EL (cell line): ENCODE data around the gene KCNIP1.

Experiments used
- DNase-seq: peaks from one replicate; pipeline ENCODE4 v3.0.0-alpha.2; 2016

KCNIP1 gene

DNA sequence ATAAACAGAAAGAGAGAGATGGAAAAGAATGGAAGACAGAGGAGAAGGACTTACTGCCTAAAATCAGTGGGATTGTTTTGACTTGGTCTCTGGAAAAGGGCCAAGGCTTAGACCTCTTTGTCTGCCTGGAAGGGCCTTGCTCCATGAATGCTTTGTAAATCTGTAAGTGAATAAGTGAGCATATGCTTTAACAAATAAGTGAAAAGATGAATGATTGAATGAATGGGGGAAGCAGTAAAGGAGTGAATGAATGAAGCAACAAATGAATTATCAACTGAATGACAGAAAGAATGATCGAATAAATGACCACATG, 5.5 kb downstream of the KCNIP1 start:
- DNase-seq: no peak

DNA sequence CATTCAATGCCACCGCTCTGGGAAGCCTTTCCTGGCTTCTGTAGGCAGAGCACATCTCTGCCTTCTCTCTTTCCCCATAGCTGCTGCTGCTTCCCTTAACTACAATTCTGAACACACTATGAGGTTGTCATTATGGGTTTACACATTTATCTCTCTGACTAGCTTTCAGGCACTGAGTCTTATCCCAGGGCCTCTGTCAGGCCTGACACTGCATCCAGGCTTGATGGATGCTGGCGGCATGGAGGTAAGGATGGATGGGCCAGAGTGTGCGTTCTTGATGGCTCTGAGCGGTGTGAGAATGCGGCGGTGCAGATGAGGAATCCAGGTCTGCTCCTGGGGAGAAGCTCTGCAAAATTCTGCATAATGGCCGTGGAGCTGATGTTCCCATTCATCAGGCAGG, 6.3 kb downstream of the KCNIP1 start:
- DNase-seq: no peak

DNA sequence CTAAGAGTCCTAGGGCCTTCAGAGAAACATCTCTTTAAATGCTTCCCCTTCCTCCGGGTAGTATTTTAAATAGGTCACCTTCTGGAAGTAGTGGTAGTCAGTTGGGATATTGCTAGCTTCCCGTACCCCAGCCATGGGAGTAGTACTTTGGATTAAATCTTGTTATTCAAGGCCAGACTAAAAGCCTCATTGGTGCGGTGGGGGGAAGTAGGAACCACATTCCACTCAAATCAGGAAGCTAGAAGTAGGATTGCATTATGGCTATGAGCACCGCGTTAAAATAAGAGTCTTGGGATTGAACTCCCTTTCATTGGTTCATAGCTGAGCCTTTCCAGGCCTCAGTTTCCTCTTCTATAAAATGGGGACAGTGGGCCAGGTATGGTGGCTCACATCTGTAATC, 6.7 kb downstream of the KCNIP1 start:
- no peak for DNase-seq

DNA sequence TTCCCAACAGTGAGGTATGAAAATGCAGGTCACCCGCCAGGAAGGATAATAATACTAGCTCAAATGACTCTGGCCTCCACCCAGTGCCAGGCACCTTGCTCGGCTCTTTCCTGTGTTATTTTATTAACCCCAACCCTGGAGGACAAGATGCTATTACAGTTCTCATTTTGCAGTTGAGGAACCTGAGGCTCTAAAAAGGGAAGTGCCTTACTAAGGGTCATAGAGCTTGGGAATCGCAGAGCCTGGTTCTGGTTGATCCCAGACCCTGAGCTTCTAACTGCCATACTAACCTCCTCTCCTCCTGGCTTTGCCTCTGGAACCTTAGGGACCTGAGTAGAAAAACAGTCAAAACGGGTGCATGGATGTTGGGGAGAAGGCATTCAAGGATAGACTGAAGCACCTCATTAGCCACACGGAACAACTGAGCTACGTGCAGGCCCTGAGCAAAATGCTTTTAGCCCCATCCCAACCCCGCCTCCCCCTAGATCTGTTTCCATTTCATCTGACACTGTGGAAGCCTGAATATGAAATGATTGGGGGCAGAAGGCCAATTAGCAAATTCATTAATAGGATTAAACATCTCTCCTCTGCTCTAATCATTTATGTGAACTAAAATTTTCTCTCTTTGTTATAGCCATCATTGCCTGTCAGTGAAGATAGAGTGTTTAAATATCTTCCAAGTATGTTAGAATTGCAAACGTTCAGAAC, 7.9 kb downstream of the KCNIP1 start:
- DNase-seq: no peak

DNA sequence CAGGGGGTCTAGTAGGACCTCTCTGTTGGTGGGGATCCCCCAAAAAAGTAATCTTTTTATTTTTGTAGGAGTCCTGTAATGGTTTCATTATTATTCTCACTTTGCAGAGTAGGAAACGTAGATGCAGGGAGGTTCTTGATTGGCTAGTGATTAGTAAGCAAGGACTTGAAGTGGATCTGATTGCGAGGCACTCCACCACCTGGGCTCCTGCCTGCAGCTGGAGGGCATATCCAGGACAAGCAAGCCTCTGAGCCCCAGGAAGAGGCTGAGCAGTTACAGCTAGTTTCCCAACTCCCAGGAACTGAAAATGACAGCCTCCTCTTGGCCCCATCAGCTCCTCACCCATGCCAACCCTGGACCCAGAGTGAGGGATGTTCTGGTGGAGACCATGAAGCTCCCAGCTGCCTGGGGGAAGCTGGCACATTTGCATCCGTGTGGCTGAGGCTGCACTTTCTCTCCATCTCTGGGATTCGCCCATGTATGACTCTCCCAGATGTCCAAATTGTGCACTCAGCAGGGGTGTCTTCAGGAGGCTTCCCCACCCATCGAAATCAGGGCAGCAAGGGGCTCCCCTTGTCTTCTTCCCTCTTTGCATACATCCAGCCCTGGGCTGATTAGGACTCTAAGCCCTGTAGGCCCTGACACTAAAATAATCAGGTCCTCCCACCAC, 10.2 kb downstream of the KCNIP1 start:
- no peak for DNase-seq

DNA sequence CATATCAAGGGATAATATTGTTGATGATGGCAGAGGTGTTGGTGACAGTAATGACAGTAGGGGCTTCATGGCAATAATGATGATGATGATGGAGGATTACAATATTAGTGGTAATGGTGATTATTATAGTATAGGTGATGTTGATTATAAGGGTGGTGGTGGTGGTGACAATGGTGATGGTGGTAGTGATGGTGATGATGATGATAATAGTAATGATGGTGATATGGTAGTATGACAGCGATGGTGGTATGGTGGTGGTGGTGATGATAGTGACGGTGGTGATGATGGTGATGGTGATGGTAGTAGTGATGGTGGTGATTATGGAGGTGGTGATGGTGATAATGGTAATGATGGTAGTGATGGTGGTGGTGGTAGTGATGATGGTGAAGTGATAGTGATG, 13.6 kb downstream of the KCNIP1 start:
- no peak for DNase-seq

DNA sequence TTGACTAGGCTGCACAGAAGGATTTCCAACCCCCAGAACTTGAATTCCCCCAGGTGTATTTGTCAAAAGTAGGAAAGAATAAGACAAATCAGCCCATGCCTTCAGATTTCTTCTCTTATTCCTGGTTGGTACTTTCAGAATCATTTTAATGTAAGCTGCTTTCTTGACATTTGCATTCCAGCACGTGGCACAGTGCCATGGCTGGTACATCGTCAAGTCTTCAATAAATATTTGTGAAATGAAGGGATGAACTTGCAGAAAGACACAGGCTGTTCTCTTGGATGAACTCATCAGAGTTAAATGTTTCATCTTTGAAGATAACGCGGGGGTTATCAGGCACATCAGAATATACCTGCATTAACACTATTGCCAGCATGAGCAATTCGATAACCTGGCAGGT, 14.5 kb downstream of the KCNIP1 start:
- DNase-seq: no peak

DNA sequence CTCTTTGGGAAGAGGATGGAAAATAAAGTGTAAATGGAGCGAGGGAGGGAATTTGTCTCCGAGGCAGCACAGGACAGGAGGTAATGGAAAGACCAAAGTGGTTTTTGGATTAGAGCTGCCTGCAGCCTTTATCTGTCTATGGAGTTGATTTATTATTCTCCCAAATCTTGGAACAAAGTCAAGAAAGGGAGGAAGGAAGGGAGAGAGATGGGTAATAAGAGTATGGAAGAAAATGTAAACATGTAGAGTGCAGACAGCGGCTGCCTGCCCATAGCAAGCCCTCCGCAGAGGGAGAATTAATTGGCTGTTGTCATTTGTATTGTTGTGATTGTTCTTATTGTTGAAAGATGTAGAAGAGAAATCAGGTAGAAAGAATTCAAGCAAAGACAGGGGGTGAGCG, 15.7 kb downstream of the KCNIP1 start:
- no peak for DNase-seq

DNA sequence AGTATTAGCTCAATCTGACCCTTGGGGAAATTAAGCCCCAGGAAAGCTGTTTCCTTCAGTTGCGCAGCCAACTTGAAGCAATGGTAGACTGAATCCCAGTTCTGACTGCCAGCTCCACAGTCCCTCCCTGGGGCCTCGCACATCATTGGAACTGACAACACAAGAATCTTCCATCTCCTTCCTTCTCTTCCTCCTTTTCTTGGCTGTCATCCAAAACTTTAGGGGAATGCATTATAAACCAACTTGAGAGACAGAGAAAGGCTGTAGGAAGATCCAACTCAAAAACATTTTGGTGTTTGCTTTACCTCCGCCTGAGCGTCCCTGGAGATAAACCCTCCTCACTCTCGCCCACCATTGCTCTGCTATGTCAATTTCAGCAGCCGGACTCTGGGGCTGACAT, 16.6 kb downstream of the KCNIP1 start:
- no peak for DNase-seq

DNA sequence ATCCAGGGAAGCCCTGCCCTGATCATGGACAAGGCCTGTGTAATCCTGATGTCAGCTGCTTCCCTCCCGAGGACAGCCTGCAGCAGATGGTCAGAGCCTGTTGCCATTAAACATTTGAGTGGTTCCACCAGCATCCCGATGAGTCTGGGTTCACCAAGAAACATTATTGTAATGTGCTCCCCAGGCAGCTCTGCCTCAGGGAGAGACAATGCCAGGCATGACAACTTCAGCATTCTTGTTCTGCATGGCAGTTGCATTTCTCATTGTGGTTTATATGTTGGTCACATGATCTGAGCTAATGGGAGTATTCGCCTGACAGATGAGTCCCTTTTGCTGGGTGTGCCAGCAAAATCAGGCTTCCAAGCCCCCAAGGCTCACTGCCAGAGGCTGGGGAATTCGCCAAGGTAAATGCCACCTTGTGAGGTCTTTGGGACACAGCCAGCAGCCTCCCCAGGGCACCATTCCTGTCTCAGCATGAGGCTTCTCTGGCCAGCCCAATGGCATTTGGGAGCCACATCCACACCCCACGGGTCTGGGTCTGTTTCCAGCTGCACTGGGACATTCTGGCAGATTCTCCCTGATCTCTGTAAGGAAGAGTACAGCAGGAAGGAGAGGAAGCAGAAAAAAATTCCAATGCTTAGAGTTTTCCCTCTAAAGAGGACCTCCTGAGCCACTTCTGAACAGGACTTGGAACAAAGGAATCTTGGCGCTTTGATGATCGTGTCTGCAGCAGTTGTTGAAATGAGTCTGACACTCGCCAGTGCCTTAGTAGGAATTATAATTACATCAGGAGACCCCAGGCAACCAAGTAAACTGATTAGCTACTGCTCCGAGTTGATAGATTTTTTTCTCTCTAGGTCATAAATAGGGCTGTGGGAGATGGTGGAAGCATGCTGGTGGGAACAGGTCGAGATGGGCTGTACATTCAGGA, 18.7 kb downstream of the KCNIP1 start:
- DNase-seq: peak; percentile 82

DNA sequence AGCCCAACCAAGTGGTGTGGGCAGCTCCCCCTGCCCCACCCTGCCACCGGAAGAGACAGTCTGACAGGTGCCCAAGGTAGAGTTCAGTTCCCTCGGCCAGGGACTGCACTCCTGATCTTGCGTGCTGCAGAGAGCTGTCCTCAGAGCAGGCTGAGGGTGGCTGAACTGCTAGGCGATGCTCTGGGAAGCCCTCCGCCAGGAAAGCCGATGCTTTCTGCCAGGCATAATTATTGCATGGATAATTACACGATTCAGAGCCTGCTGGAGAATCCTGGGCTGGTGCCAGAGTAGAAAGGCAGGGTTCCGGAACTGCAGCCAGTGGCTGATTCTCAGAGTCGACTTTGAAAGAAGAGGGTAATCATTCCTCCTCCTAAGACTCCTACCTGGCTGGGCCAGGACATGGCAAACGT, 19.3 kb downstream of the KCNIP1 start:
- no peak for DNase-seq

DNA sequence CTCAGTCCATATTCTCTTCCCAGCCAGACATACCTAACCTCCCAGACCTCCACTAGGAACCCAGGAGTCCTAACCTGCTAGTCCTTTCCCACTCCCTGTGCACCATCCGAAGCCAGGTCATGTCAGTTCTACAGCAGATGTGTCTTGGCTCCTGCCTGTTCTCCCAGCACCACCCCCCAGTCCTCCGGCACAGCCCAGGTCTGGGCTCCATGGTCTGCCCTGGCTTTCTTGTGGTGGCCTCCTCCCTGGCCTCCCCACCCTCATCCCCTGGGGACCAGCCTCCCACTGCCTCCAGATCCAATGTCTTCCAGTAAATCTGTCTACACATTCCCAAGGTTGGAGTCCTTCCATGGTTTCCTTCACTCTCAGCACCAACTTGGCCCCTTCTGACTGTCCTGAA, 20.0 kb downstream of the KCNIP1 start:
- DNase-seq: no peak

DNA sequence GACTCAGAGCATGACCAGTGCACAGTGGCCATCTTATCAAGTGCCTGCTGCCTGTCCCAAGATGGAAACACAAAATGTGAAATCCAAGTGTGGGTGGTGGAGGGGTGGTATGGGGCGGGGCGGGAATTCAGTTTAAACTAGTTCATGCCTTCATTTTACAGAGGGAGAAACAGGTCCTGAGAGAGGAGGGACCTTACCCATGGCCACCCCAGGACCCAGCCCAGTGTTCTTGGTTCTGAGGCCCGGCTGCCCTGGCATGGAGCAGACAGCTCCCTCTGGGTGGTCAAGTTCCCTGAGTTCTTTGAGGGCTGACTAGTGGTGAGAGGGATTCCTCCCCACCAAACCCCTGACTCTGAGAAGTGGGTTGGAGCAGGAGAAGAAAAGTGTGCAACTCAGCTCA, 20.8 kb downstream of the KCNIP1 start:
- no peak for DNase-seq

DNA sequence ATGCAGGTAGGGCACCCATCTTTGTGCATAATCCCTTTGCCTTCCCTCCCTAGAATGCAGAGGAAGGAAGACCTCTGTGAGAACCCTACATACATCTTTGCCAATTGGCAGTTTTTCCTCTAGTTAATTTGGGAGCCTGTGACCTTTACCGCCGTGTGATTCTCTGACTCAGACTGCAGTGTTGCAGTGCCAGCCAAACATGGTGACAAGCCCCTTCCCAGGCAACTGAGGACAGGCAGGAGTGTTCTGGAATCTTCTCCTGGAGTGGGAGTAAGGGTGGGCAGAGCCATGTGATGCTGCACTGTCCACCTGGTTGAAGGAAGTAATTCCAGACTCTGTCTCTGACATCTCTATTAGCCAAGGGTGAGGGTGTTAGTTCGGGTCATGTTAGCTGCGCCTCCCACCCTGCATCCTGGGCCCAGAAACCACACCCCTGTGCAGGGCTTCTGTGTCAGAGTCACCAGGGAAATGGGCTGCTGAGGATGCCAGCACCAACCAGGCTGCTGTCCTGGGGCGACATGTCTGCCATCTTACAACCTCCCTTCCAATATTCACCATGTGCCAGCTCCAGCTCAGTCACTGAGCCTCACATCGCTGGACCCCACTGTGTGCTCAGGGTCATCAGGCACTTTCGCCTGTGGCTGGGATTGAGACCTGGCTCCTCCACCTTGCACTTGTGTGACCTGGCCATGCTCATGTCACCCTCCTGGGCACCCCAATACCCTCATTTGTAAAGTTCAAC, 21.8 kb downstream of the KCNIP1 start:
- DNase-seq: no peak

DNA sequence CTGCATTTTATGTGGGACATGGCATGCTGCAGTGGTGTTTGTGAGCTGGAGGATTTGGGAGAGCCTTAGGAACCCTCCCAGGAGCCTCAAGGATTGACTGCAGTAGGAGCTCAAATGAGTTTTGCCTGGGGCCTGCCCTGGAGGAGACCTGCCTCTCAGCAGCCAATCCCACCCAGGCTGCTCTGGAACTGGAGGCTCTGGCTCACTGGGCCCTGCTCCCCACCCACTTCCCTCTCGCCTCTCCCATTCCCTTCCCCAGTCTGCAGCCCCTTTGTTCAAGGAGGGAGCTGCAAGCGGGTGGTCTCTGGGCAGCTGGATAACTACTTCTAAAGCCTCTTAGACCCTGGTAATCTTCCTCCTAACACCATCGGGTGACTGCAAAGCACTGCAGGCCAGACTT, 24.2 kb downstream of the KCNIP1 start:
- DNase-seq: no peak

DNA sequence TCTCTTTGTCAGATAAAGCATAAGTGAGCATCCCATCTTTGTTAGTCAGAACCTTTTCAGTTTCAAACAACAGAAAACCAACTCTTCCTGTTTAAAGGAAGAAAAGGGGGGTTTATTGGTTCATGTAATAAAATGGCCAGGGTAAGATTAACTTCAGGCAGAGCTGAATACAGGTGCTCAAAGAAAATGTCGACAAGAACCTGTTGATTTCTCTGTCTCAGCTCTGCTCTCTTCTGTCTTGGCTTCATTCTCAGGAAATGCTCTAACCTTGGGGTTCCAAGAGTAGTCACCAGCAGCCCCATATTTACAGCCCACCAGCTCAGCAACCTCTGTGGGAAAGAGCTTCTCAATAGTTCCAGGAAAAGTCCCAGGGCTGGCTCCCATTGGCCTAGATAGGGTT, 25.2 kb downstream of the KCNIP1 start:
- no peak for DNase-seq

DNA sequence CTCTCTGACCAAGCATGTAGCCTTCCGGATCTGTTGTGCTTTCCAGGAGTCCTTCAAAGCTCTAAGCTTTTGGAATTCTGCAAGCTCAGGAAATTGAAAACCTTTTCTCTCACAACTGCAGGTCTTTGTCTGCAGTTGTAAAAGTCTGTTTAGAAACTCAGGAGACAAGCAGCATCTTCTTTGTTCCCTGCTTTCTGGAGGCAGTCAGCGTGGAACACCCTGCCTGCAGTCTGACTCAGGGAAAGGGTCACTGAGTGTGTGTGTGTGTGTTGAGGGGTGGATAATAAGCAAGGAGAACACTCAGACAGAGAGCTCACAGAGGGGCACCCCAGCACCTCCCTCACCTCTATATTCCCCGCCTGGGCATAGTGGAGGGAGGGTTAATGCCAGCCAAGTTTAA, 29.1 kb downstream of the KCNIP1 start:
- no peak for DNase-seq

DNA sequence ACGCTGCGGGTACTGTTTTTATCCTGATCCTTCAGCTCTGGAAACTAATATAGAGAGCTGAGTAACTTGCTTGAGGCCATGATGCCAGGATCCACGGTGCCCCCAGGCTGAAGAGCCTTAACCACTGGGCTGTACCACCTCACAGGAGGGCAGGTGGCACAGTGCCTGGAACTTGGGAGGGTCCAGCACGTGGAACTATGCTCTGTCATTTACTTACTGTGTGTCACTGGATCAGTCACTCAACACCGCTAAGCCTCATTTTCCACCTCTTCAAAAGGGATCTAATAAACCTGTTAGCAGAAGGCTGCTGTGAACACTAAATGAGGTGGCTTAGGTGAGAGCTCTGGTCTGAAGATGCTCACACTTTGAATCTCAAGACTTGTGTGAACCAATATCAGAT, 29.6 kb downstream of the KCNIP1 start:
- DNase-seq: no peak

DNA sequence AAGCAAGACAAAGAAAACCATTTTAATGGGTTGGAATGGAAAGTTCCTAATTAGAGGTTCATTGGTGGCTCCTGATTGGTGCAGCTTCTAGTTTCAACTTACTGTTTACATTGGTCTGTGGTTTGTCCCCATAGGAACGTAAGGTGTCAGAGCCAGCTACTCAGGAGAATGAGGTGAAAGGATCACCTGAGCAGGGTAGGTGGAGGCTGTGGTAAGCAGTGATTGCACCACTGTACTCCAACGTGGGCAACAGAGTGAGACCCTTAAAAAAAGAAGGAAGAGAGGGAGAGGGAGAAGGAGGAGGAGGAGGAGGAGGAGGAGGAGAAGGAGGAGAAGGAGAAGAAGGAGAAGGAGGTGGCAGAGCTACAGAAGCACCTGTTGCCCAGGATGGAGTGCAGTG, 30.4 kb downstream of the KCNIP1 start:
- DNase-seq: no peak

DNA sequence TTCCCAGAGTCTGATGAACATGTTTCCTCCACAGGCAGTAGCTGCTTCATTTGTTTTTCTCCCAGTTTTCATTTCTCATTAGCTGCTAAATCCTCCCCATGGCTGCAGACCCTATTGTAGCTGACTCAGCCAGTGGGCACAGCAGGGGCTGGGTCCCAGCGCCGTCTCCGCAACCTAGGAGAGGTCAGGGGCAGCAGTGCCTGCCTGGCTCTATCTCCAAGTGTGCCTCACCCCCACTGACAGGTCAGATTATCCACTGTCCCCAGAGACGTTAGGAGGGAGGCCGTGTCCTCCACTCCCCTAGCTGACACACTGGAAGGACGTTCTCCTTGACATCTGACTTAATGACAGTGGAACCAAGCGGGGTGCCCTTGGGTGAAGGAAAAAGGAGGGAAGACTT, 31.1 kb downstream of the KCNIP1 start:
- DNase-seq: no peak

DNA sequence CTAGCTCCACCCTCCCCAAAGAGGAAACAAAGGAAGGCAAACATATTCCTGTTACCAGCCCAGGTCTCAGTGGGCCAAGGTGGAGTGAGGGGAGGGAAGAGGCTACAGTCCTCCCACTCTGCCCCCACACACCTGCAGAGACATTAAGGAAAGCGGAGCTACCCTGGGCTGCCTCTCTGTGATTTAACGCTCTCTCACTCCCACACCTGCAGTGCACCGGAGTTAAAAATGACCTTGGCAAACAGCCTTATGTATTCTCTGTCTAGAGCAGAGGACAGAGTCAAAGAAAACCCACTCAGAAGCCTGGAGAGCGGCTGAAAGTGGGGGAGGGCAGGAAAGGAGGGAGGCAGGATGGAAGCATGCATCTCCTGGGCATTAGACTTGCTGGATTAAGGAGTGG, 32.7 kb downstream of the KCNIP1 start:
- no peak for DNase-seq

DNA sequence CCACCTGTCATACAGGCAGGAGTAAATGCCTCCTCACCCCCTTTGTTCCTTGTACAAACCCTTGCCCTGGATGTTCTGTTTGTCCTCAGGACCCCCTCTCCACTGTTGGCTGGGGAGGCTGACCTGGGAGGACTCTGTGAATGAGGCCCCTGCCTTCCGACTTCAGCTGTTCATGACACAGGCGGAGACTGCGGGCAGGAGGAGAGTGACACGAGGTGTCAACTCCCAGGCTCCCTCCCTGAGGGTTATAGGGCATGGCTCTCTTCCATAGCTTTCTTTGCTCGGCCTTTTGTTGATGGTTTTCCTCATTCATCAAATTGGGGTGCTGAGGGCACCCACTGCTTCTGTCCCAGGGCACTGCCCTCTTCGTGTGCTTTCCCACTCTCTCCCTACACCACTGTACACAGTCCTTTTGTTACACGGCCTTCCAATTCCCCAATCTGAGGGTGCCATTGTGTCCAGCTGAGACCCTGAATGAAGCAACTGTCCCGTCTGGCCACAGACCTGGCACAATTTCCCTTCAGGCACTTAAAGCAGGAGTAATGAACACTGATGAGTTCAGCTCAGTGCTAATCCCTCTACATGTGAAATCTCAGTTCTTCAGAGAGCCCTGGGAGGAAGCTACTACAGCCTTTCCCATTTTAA, 33.8 kb downstream of the KCNIP1 start:
- DNase-seq: no peak

DNA sequence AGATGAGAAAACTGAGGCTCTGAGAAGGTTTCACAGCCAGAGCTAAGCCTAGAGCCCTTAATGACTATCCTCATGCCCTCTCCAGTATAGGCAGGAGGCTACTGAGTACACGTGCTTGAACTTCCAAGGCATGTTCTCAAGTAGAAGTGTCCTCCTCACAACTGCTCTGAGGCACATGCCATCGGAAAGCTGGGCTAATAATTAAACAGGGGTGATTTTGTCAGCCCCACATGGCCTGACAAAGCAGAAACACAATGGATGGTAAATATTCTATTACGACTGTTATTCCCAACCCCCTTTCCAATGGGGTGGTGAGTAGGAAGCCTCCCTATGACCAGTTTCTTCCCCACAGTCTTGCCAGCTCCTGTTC, 34.3 kb downstream of the KCNIP1 start:
- DNase-seq: no peak
